Common myeloid progenitor, CD34-positive (primary cell): ENCODE measurements around the gene TAP2. TPM values are rescaled to one million over a fixed set of nuclear protein-coding genes. Genes with fewer than 3 reads are reported as not detected.

Experiments used
- CTCF ChIA-PET: fragments of 350-600 bp; sonication (Branson Sonifier 250); formaldehyde crosslinking; loops from one replicate; lab custom pipeline; 2021; ENCODE audit warnings: antibody characterized with exemption; lab: Charles Lee
- POLR2A ChIA-PET: fragments of 350-600 bp; sonication (Branson Sonifier 250); formaldehyde crosslinking; loops from one replicate; lab custom pipeline; 2021; ENCODE audit warnings: antibody characterized with exemption; lab: Charles Lee
- DNase-seq, 3 donors: peaks; one replicate each; pipeline versions ENCODE4 v3.0.0 to v3.0.0-alpha.2; 2013
- H3K27ac ChIP-seq, 2 experiments: 1 replicate in 1 of 2; 2 replicates in 1 of 2; pipeline ENCODE4 v1.7.0; 2013; ENCODE audit warnings: inconsistent platforms in 2 of 2, low read length in 2 of 2, mild to moderate bottlenecking in 2 of 2, low read depth in 1 of 2, moderate library complexity in 1 of 2; ENCODE audit not compliant: severe bottlenecking in 2 of 2, insufficient read depth in 1 of 2, poor library complexity in 1 of 2
- H3K27me3 ChIP-seq, 5 experiments: replicated peaks in 2 of 5; 1 replicate in 3 of 5; 2 replicates in 2 of 5; pipeline versions ENCODE4 v1.6.1 to v1.7.0; 2013; ENCODE audit warnings: low read length in 4 of 5, mild to moderate bottlenecking in 2 of 5, moderate library complexity in 2 of 5, inconsistent platforms in 1 of 5; ENCODE audit not compliant: insufficient read depth in 5 of 5, control insufficient read depth in 4 of 5
- H3K36me3 ChIP-seq, 4 experiments: 1 replicate in 2 of 4; 2 replicates in 2 of 4; pipeline versions ENCODE4 v1.6.1 to v1.7.0; 2013; ENCODE audit warnings: low read length in 3 of 4, control low read depth in 1 of 4, mild to moderate bottlenecking in 1 of 4; ENCODE audit not compliant: control insufficient read depth in 4 of 4, insufficient read depth in 4 of 4
- H3K4me1 ChIP-seq, 4 experiments: 1 replicate in 3 of 4; 2 replicates in 1 of 4; pipeline versions ENCODE4 v1.6.1 to v1.7.1; 2013; ENCODE audit warnings: low read length in 3 of 4, mild to moderate bottlenecking in 3 of 4, control low read depth in 1 of 4, inconsistent platforms in 1 of 4, moderate library complexity in 1 of 4; ENCODE audit not compliant: control insufficient read depth in 4 of 4, insufficient read depth in 4 of 4; ENCODE audit errors: control extremely low read depth in 1 of 4
- H3K4me3 ChIP-seq, 7 experiments: 1 replicate in 4 of 7; 2 replicates in 3 of 7; pipeline versions ENCODE4 v1.5.1 to v1.7.0; 2013; ENCODE audit warnings: mild to moderate bottlenecking in 7 of 7, low read length in 6 of 7, moderate library complexity in 6 of 7, inconsistent platforms in 2 of 7, low read depth in 2 of 7, control low read depth in 1 of 7; ENCODE audit not compliant: insufficient read depth in 4 of 7, control insufficient read depth in 1 of 7; ENCODE audit errors: extremely low read depth in 1 of 7
- H3K9me3 ChIP-seq, 5 experiments: 1 replicate in 4 of 5; 2 replicates in 1 of 5; pipeline versions ENCODE4 v1.6.1 to v1.7.1; 2013; ENCODE audit warnings: low read length in 4 of 5, mild to moderate bottlenecking in 2 of 5, inconsistent platforms in 1 of 5, low read depth in 1 of 5, moderate library complexity in 1 of 5; ENCODE audit not compliant: control insufficient read depth in 4 of 5, insufficient read depth in 2 of 5; ENCODE audit errors: control extremely low read depth in 1 of 5
- WGBS: methylation state at CpG from one replicate; pipeline ENCODE4 v1.1.5; 2013; ENCODE audit not compliant: insufficient coverage; 5-methylcytosine and 5-hydroxymethylcytosine counted together
- polyA plus RNA-seq: library from polyadenylated mRNA; unstranded; fragments of 120-200 nt; gene quantifications from one replicate; pipeline ENCODE4 v1.2.1, GENCODE V29; 2013

The TAP2 gene
- 22.9 TPM for polyA plus RNA-seq

DNA sequence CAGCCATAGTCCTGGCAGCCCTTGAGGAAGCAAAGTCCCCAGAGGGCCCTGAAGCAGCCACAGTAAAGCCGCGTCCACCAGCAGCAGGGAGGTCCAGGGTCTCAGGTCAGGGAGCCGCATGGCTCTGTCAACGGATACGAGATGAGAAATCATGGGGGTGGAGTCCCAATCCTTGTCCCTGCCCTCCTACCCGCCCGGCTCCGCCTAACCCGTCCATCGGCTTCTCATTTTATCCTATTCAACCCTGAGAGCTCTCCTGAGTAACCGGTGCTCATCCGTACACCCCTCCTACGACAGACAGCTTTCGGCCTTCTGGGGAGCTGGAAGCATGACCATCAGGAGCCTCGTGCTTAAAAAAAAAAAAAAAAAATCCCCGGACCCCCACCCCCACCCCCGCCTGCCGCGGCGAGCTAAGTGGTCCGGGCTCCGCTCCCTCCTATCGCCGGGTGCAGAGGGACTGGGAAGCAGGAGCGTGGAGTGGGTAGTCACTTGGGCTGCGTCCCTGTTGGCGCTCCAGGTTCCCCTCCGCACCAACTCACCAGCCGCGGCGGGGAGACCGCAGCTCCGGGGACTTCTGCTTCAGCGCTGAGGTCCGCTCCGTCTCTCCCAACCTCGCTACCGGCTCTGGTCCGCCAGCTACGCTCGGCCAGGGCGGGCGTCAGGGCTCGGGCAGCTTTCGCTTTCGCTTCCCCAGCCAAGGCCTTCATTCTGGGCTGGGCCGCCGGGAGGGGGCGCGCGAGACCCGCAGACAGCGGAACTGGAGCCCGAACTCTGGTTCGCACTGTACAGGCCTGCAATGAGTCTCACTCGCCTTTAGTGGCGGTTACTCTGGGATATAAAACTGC is at the start of gene TAP2:
TSS of gene TAP2 (minus strand) at position 626 of the 845 bp plus-strand sequence. CDS start at position 120, 506 bp downstream.
- peaks cover 15 to 46% (median 32%) of the 10 kb centered on the region in 4 experiments for H3K4me1 ChIP-seq
- CTCF ChIA-PET: interaction anchor here (0.7 to 3.9 kb wide), 27 partner anchors 10 to 405 kb away, joined by 3 to 115 read pairs (median 4); partner anchors contain the start of genes HLA-DRA, PSMB9 and TAP1
- H3K9me3 ChIP-seq: no peaks in the 10 kb centered on the region
- no peaks in the 10 kb centered on the region for H3K27me3 ChIP-seq
- WGBS: under 1% methylated on average over 37 of the region's 57 CpGs
- DNase-seq: peak; percentile 93 to 97 (median 96)
- H3K4me3 ChIP-seq: peak within 1 kb of the TSS; percentile 47 to 92 (median 76)
- peaks cover 14 to 49% (median 30%) of the 10 kb centered on the region in 4 experiments for H3K36me3 ChIP-seq
- peak within 1 kb of the TSS in 1 of 2 experiments; percentile 79 for H3K27ac ChIP-seq
- POLR2A ChIA-PET: interaction anchor here (0.6 to 2.5 kb wide), 6 partner anchors 10 to 1827 kb away, joined by 3 to 16 read pairs (median 3); partner anchors contain the start of genes PSMB9 and TAP1

DNA sequence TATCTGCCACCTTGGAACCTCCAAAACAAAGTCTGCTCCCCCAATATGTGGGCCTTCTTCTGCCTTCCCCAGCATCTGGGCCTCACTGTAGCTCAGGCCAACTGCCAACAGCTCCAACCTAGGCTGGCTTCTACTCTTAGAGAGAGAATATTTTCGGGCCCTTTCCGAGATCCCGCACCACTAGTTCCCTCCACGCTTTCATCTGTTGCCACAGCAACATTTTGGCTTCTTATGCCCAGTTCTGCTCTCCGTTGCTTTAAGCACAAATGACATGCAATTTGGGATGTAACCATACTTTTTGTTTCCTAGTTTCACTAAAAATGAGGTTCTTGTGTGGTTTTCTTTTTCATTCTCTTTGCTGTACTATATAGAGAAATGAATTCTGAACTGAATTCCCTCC is 49.1 kb upstream of the TAP2 start:
- H3K4me3 ChIP-seq: no peak overlapping the region
- CTCF ChIA-PET: interaction anchor here (1.0 to 8.6 kb wide), 5 partner anchors 12 to 96 kb away, joined by 3 to 97 read pairs (median 6); partner anchors contain the start of gene HLA-DMA
- H3K27ac ChIP-seq: no peak overlapping the region
- H3K9me3 ChIP-seq: no peaks in the 10 kb centered on the region
- WGBS: 100% methylated on average over 4 of the region's 5 CpGs
- H3K27me3 ChIP-seq: no peaks in the 10 kb centered on the region
- no peak for DNase-seq
- POLR2A ChIA-PET: no interaction called here
- no peaks in the 10 kb centered on the region for H3K36me3 ChIP-seq
- H3K4me1 ChIP-seq: peaks cover 0 to 2% (median 0%) of the 10 kb centered on the region in 4 experiments

DNA sequence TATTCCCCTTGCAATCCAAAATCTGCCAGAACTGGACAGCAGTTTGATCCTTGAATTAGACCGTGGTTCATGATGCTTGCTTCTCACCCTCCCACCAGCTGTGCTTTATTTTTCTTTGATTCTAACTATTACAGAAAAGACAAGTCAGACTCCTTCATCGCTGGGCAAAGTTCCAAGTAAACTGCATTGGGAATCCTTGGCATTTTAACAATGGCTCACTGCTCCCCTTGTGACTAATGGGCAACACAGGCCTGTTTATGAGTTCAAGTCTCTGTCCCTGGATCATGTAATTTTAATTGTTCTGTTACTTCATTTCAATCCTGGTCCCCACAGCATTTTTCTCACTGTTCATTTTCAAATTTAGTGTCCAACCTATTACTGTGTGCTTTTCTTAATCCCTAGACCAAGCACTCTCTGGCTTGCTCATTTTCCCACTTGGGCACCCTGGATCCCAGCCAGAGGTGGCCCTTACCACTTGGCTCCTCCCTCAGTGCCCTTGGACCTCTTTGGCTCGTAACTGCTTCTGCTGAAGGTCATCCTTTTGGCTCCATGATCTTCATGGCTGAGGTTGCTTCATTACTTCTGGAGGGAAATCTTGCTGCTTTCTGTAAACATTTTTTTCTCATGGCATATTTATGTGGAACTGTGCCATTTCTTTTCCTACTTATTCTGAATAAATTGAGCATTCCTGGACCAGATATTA is 48.3 kb upstream of the TAP2 start:
- CTCF ChIA-PET: interaction anchor here (0.6 to 8.6 kb wide), 14 partner anchors 33 to 102 kb away, joined by 3 to 97 read pairs (median 4); partner anchors contain the start of genes HLA-DMA, HLA-DMB and TAP2
- Histone ChIP-seq H3K9me3 (no peaks in the 10 kb centered on the region), H3K4me1 (peaks cover 0 to 2% (median 0%) of the 10 kb centered on the region in 4 experiments), H3K27ac (no peak overlapping the region), H3K4me3 (no peak overlapping the region), H3K36me3 (no peaks in the 10 kb centered on the region), H3K27me3 (no peaks in the 10 kb centered on the region)
- WGBS: 79% methylated on average over 1 of the region's 3 CpGs
- POLR2A ChIA-PET: no interaction called here
- no peak for DNase-seq

DNA sequence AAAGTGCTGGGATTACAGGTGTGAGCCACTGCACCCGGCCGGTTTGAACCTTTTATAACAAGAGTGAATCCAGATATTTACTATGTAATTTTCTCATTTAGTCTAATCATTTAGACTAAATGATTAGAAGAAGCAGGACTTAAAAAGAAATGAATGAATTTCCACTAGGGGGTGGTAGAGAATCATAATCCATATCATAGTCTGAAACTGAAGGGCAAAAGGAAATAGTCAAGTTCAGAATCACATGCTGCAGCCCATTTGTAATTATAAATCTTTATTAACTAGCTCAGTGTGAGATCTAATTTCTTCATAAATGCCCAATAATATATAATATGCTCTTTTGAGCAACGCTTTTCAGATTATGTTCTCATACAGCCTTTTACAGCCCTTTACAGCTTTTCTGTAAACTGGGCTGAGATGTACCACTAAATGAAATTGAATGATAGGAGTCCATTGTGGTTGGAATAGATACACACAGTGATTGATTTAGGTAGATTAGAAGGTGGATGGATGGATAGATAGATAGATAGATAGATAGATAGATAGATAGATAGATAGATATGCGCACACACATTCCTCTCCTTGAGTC is 47.3 kb upstream of the TAP2 start:
- Histone ChIP-seq H3K4me1 (peaks cover 0 to 2% (median 0%) of the 10 kb centered on the region in 4 experiments), H3K4me3 (no peak overlapping the region), H3K27me3 (peaks cover 0 to 3% (median 0%) of the 10 kb centered on the region in 5 experiments), H3K9me3 (peaks cover 0 to 1% (median 0%) of the 10 kb centered on the region in 5 experiments), H3K27ac (no peak overlapping the region), H3K36me3 (no peaks in the 10 kb centered on the region)
- no CpG with 5 or more reads among the region's 4 CpGs for WGBS
- DNase-seq: peak; percentile 80 to 92 (median 86)
- POLR2A ChIA-PET: interaction anchor here (0.7 kb wide), 1 partner anchor 33 kb away, joined by 5 read pairs; no protein-coding TSS in a partner anchor
- CTCF ChIA-PET: interaction anchor here (0.6 to 8.6 kb wide), 22 partner anchors 9 to 196 kb away, joined by 3 to 97 read pairs (median 4); partner anchors contain the start of genes HLA-DMA, HLA-DMB and TAP2

DNA sequence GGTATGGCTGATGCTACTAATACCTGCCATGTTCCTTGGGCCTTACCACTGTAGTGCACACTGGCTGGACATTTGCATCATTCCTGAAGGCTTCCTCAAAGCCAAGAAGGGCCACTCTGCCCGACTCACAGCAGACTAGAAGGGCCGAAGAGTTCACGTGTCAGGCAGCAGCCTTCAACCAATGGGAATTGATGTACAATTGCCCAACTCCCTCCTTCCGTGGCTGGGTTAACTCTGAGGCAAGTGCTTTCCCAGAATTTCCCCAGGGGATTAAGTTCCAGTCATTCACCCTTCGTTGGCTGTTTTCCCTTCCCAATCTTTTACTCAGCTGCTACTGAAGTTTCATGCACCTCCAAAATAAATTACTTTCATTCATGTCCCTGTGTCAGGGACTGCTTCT is 45.2 kb upstream of the TAP2 start:
- peaks cover 0 to 1% (median 0%) of the 10 kb centered on the region in 5 experiments for H3K9me3 ChIP-seq
- H3K4me1 ChIP-seq: peaks cover 0 to 1% (median 0%) of the 10 kb centered on the region in 4 experiments
- WGBS: 86% methylated on average over 5 of the region's 5 CpGs
- no peak overlapping the region for H3K4me3 ChIP-seq
- no peak for DNase-seq
- ChIA-PET POLR2A (no interaction called here), CTCF (interaction anchor here (0.9 to 8.6 kb wide), 6 partner anchors 50 to 365 kb away, joined by 3 to 97 read pairs (median 6); partner anchors contain the start of gene HLA-DMA)
- peaks cover 0 to 21% (median 2%) of the 10 kb centered on the region in 5 experiments for H3K27me3 ChIP-seq
- no peak overlapping the region for H3K27ac ChIP-seq
- no peaks in the 10 kb centered on the region for H3K36me3 ChIP-seq

DNA sequence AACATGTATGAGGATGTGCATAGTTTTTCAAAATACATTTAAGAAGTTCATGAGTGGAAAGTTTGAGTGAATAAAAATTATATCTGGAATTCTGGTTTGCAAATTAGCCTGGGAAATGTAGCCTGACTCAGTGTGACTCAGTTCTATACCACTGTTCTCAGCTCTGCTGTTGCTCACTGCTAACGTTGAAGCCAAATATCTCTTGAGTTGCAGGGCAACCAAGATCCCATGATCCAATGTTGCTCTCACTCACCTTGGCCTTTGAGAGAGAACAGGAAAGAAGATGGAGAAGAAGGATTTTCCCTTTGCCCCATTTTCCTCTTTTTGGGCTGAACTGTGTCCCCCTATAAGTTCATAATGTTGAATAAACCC is 44.3 kb upstream of the TAP2 start:
- Histone ChIP-seq H3K36me3 (no peaks in the 10 kb centered on the region), H3K9me3 (peaks cover 0 to 1% (median 0%) of the 10 kb centered on the region in 5 experiments), H3K4me1 (peaks cover 0 to 1% (median 0%) of the 10 kb centered on the region in 4 experiments), H3K27ac (no peak overlapping the region), H3K4me3 (no peak overlapping the region), H3K27me3 (peaks cover 0 to 21% (median 2%) of the 10 kb centered on the region in 5 experiments)
- POLR2A ChIA-PET: no interaction called here
- CTCF ChIA-PET: interaction anchor here (1.2 to 8.6 kb wide), 8 partner anchors 11 to 106 kb away, joined by 4 to 97 read pairs (median 5); partner anchors contain the start of gene HLA-DMA
- no peak for DNase-seq
- 86% methylated on average over 1 of the region's 1 CpG for WGBS
